GM21786 (cell line): ENCODE data around the gene PCCA.
"Not testable (repeated sequence)": the region's sequence is repeated elsewhere in the genome, so short reads cannot be mapped to it uniquely, and the experiment has no call there.

Experiments
- ATAC-seq: cut with Tn5 transposase; IDR thresholded peaks from one replicate; pipeline ENCODE4 v1.9.1; 2021; ENCODE audit not compliant: unreplicated experiment

The PCCA gene, protein sequence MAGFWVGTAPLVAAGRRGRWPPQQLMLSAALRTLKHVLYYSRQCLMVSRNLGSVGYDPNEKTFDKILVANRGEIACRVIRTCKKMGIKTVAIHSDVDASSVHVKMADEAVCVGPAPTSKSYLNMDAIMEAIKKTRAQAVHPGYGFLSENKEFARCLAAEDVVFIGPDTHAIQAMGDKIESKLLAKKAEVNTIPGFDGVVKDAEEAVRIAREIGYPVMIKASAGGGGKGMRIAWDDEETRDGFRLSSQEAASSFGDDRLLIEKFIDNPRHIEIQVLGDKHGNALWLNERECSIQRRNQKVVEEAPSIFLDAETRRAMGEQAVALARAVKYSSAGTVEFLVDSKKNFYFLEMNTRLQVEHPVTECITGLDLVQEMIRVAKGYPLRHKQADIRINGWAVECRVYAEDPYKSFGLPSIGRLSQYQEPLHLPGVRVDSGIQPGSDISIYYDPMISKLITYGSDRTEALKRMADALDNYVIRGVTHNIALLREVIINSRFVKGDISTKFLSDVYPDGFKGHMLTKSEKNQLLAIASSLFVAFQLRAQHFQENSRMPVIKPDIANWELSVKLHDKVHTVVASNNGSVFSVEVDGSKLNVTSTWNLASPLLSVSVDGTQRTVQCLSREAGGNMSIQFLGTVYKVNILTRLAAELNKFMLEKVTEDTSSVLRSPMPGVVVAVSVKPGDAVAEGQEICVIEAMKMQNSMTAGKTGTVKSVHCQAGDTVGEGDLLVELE

DNA sequence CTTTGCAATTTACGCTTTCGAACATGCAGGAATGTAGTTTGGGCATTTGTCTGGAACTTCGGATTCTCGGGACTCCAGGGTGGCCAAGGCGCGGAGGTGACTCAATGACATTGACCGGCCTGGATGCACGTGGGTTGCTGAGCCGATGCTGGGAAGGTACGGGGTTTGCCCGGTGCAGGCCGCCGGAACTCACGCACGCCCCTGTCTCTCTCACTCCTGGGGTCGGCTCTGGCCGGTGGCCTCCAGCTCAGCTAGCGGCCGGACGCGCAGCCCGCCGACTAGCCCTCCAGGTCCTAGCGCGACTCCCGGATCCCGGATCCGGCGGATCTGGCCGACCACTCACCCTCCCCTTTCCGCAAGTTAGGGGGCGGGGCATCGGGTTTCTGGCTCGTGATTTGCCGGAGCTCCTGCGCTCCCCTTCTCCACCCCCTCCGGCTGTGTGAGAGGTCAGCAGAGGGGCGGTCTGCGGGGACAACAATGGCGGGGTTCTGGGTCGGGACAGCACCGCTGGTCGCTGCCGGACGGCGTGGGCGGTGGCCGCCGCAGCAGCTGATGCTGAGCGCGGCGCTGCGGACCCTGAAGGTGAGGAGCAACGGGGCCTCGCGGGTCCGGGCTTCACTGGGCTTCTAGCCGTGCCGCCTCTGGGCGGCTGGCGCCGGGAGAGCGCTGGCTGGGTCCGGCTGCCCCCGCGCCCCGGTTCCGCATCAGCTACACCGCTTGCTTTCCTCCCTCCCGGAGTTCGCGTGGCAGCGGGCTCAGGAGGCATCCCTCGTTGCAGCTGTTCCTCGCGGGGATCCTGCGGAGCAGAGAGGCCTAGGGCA lies at the start of gene PCCA:
Gene PCCA, plus strand, starts transcription at position 450 of the 821 bp plus-strand sequence. Its CDS starts 28 bp downstream, at position 478.
- peak; percentile 97 for ATAC-seq

GRCh38 chr13:100039740-100040139 lies 49.2 kb upstream of the PCCA start:
- ATAC-seq = no peak

DNA sequence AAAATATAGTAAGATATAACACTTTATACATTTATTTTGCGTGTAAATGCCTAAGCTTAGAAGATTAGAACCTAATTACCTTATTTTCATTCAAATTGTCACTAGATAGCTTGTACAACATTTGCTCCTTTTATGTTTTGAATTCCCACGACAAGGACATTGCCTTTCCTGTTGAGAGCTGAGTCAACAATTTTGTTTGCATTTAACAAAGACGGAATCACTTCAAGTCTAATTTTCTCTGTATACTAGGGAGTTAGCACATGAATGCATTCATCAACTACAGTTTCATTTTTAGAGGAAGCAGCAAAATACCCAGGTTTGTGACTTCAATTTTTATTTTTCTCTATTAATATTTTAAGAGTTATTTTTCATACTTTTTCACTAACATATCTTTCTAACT lies 48.7 kb upstream of the PCCA start:
- no peak for ATAC-seq

GRCh38 chr13:100044936-100045335 lies 44.0 kb upstream of the PCCA start:
- no peak for ATAC-seq

DNA sequence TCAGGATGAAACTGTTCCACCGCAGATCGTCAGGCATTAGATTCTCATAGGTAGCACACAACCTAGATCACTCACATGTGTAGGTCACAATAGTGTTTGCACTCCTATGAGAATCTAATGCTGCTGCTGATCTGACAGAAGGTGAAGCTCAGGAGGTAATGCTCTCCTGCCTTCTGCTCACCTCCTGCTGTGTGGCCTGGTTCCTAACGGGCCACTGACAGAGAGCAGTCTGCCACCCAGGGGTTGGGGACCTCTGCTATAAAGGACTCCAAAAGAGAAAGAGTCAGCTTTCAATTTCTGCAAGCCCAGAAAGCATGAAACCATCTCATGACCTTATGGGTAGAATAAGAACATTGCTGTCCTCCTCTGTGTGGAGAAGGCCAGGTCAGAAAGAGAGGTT lies 43.5 kb upstream of the PCCA start:
- no peak for ATAC-seq

DNA sequence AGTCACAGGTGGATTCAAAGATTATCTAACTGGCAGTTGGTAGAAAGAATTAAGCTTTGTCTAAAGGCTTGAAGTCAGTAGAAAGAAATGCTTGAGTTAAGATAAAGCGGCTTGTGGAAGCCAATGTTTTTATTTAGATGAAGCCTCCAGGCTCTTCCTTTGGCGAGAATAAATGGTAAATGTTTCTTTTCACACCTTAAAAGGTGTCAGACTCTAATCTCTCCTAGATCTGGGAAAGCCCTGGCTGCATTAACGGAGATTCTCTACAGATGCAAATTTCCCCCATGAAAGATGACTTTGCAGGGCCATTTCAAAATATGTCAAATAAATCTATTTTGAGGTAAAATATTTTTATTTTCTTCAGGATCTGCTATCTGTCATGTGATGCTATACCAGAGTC lies 37.8 kb upstream of the PCCA start:
- no peak for ATAC-seq

DNA sequence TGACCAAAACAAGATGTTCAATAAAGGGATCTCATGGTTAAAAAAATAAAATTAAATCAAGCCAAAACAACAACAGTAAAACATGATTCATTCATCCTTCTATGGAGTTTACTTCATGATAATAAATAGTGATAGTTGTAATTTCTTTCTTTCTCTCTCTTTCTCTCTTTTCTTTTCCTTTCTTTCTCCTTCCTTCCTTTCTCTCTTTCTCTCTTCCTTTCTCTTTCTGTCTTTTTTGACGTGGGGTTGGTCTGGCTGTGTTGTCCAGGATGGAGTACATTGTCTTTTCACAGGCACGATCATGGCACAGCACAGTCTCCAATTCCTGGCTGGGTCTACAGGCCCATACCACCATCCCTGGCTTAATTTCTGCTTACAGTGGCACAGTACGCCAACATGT lies 29.1 kb upstream of the PCCA start:
- ATAC-seq = no peak

GRCh38 chr13:100063333-100063732 lies 25.6 kb upstream of the PCCA start:
- ATAC-seq = no peak

GRCh38 chr13:100063906-100064305 lies 25.0 kb upstream of the PCCA start:
- no peak for ATAC-seq

DNA sequence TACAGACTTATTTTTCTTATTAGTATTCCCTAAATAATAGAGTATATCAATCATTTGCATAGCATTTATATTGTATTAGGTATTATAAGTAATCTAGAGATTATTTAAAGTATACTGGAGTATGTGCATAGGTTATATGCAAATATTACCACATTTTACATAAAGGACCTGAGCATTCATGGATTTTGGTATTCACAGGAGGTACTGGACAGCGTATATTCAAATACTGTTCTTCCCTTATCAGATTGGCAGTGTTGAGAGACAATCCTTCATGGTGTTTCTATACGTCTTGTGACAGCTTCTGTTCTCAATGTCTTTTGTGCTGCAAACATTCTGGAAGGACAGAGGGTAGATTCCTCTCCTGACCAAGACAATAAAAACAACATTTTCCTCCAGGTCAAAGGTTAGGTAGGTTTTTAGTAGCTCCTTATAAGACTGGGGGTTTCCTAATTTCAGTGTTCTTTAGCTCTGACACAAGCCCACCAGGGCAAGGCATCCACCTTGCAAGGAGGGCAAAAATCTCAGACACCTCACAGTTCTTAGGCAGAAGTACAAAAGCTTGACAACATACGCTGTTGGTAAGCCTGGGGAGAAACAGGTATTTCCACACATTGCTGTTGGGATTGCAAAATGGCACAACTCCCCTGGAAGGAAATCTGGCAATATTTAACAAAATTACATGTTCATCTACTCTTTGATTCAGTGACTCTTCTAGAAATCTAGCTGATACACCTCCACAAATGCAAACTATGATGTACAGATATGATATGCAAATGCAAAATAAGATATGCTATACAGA lies 20.6 kb upstream of the PCCA start:
- no peak for ATAC-seq

DNA sequence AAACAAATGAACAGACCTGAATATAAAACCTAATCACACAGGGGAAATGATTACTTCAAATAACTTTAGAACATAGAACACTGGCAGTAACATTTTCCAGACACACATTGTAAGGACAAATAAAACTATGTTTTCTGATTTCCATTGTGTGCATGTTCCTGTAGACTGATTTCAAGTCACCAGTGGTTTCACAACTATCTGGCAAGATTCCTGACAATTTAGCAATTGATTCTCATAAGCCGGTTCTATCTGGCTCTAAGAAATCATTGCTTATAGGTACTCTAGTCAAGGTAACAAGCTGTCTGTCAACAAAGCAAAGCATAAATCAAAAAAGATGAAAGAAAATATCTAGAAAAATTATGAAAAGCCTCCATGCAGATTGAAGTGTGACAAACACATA lies 19.6 kb upstream of the PCCA start:
- ATAC-seq = no peak

DNA sequence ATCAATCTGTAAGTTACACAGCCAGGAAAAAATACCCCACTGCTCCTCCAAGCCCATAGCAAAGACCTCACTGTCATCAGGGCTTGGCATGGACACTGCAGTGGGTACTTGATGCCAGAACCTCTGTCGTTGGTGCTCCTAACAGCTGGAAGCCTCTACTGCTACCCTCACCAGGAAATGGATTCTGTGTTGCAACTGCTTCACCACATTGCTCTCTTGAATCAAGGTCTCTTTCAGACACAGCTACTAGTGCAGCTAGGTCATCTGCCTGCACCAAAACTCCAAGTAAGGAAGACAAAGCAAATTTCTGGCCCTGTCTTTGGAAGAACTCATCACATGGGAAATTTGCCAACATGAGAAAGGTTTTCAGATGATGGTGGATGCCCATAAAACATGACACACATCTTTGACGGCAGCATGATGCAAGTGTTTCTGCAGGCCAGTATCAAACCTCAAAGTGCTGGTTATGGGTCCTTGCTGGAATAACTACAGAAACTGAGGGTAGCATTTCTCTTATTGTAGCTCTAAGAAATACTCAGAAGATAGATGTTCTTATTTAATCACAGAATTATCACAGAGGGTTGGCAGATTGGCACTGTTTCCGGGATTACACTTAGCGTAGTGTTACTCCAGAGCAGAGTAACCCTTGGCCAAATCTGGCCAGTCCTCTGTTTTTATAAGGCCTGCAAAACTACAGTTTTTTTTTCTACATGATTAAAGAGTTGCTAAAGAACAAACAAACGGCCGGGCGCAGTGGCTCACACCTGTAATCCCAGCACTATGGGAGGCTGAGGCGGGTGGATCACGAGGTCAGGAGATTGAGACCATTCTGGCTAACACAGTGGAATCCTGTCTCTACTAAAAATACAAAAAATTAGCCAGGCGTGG lies 12.9 kb upstream of the PCCA start:
- no peak for ATAC-seq

GRCh38 chr13:100079003-100079402 lies 9.9 kb upstream of the PCCA start:
- ATAC-seq = not testable (repeated sequence)

GRCh38 chr13:100083401-100083800 lies 5.5 kb upstream of the PCCA start:
- ATAC-seq = not testable (repeated sequence)

- ATAC-seq = no peak
Measured at GRCh38 chr13:100088273-100088643, 635 bp upstream of the PCCA start.

DNA sequence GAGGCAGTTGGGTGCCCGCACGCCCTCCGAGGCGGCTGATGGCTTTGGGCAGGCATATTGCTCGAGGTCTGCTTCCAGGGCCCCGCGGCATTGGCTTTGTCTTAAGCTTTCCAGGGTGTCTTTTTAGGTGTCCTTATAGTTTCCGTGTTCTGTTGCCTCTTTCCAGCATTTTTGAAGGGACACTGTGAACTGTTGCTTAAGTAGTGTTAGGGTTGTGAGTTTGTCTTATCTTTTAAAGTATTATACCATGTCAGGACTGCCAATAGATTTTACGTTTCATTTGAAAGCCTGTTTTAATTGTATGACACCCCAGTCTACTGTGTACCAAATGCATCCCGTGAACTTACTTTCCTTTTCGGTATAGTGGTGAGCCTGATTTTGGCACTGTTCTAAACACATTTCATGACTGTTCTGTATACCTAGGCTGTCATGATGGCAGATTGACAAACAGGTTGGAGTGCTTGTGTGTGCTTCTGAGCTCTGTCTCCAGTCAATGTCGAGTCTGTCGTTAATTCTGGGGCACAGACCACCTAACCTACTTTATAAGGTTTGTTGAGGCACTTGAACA lies 656 bp downstream of the PCCA start:
- peak; percentile 23 for ATAC-seq

- ATAC-seq = no peak
Measured at GRCh38 chr13:100090861-100091260, 2.0 kb downstream of the PCCA start.

GRCh38 chr13:100091391-100091790 lies 2.5 kb downstream of the PCCA start:
- ATAC-seq = no peak

- ATAC-seq = not testable (repeated sequence)
Measured at GRCh38 chr13:100092273-100092672, 3.4 kb downstream of the PCCA start.
